Measurements from ENCODE around the gene SHTN1.

SHTN1 gene, protein sequence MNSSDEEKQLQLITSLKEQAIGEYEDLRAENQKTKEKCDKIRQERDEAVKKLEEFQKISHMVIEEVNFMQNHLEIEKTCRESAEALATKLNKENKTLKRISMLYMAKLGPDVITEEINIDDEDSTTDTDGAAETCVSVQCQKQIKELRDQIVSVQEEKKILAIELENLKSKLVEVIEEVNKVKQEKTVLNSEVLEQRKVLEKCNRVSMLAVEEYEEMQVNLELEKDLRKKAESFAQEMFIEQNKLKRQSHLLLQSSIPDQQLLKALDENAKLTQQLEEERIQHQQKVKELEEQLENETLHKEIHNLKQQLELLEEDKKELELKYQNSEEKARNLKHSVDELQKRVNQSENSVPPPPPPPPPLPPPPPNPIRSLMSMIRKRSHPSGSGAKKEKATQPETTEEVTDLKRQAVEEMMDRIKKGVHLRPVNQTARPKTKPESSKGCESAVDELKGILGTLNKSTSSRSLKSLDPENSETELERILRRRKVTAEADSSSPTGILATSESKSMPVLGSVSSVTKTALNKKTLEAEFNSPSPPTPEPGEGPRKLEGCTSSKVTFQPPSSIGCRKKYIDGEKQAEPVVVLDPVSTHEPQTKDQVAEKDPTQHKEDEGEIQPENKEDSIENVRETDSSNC

DNA sequence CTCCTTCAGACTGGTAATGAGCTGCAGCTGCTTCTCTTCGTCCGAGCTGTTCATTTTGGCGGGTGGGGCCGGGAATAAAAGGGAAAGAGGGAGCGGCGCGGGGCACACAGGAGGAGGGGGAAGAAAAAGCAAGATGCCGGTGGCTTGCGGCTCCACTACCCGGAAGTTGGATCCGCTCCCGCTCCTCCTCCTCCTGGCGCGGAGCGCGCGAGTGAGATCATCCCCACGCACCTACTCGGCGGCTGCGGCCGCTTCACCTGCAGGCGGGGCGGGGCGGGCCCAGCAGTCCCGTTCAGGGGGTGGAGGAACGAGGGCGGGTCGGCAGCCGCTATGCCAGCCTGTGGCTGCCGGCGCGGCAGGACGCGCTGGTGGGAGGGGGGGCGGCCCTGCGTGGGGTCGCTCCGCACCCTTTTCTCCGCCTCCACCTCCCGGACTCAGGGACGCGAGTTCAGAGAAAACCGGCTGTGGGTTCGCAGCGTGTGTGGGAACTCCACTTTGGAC, at the start of gene SHTN1:
Gene SHTN1, minus strand, starts transcription at position 162 of the 501 bp plus-strand sequence. Its CDS starts 108 bp downstream, at position 54.
- DNase-seq, result no peak

DNA sequence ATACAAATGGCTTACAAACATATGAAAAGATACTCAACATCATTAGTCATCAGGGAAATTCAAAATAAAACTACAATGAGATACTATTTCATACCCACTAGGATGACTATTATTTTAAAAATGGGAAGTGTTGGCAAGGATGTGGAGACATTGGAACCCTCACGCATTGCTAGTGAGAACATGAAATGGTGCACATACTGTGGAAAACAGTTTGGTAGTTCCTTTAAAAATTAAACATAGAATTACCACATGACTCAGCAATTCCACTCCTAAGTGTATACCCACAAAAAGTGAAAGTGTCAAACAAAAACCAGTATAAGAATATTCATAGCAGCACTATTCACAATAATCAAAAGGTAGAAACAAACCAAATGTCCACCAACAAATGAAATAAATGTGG, 48.5 kb upstream of the SHTN1 start:
- DNase-seq, result no peak

DNA sequence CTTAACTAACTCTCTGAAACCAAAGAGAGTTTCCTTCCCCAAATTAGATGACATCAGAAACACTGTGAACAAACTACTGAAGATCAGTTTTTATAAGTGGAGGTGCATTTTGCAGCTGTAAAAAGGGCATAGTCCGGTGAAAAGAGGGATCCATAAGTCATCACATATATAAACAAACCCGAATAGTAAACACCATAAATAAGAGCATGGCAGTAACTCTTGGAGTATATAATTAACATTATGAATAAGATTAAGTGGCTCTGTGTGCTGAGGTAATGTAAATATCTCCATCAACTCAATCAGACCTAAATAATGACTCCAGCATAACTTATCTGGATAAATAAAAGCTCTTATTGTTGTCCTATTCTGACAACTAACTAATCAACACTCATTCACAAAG, 43.0 kb upstream of the SHTN1 start:
- DNase-seq, result no peak

DNA sequence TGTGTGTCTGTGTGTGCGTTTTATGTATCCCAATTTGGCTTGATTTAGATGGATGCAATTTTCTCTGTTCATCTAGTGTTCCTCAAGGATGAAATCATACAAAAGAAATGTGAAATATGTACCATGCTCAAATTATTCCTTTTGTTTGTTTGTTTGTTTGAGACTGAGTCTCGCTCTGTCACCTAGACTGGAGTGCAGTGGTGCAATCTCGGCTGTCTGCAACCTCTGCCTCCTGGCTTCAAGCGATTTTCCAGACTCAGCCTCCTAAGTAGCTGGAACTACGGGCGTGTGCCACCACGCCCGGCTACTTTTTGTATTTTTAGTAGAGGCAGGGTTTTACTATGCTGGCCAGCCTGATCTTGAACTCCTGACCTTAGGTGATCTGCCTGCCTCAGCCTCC, 11.3 kb upstream of the SHTN1 start:
- DNase-seq, result no peak

DNA sequence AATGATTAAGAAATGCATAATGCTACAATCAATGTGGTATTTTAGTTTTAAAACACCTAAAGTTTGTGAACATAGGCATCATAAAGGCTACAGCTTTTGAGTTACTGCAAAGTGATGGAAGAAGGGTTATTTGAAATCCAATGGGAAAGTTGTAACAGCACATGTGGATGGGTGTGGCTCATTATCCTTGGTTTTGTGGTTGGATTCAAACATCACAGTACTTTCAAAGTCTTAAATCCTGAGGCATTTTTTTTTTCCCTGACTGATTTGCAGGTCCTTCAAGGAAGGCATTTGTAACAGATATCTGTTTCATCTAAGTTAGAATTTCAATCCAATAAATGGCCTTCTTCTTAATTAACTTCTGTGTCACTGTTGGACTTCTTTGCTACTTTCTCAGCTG, 9.8 kb upstream of the SHTN1 start:
- no peak for DNase-seq

DNA sequence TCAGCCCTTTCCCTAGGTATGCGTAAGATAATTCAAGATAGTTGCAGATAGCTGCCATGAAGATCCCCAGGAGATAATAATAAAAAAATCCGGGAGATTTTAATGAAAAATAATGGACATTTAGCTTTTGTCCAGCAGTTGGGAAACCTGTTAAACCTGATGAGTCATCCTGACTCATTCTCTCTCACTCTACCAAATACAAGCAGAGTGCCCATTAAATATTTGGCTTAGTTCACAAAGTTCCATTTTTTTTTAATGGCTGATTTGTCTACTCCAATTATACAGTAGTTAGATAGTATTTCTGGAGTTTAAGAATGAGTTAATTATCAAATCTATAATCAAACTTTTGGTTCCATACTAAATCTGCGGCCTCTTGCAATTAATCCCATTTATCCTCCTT, 2.1 kb upstream of the SHTN1 start:
- no peak for DNase-seq

DNA sequence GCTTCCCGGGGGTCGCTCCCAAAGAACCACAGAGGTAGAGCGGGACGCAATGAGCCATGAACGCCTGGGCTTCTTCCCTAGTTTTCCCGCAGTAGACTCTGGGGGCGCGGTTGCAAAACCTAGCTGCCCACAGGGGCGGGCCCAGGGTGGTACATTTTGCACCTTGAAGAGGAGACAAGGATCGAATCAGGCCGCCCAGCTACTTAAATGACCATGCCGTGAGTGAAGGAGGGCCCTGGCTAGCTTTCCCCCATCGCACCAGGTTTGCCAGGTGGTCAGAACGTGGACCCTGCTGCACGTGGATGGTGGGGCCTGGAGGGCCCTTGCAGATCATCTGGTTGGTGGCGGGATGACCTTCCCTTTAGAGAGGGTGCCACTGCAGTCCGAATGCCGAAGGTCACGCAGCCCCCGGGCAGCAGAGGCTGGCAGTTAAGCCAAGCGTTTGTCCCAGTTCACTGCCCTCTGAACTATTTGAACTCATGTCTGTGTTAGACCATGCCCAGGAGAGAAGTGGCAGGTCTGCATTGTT, 604 bp upstream of the SHTN1 start:
- no peak for DNase-seq

DNA sequence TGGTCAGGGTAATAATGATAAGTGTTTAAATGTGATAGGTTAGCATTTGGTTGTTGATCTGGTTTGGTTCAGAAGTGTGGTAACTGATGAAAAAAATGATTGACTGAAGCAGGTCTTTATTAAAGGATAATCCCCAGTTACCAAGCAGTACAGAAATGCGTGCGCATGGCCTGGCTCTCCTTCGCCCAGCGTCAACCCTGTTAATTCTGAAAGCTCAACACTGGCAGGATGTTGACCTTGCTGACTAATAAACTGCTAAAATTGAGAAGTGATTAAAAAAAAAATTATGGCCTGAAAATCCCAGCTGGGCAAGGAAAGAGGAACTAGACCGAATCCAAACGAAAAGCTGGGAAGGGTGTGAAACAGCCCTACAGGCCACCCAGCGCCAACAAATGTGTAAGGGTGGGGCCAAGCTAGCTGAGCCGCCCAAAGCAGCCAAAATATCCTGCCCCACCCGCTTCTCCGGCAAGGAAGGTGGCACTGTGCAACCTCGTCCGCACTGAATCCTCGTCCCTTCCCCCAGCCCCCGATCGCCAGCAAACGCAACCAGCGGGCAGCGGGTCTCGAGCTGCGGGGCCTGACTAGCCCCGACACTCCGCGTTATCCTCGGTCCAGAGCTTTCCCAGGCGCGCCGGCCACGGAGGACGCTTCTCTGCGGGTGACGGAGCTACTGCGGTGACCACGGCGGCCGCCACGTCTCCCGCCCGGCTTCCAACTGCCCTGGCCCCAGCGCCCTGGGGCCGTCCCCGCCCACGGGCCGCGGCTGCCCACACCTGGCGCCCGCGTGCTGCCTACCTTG, 561 bp downstream of the SHTN1 start:
- DNase-seq, result no peak

DNA sequence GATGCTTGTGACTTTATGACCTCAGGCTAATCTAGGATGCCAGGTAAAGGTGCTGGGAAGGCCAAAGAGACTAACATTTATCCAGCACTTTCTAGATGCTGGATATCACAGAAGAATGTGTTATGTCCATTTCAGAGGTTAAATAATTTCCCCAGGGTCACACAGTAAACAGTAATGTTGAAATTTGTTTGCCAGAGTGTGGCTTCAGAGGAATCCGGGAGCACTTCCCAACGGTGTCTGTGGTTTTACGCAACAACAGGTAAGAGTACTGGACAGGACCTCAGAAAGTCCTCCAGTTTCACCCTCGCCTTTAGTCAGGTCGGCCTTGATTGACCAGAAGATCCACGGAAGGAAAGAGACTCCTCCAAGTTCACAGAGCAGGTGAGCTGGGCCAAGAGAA, 1.7 kb downstream of the SHTN1 start:
- no peak for DNase-seq

DNA sequence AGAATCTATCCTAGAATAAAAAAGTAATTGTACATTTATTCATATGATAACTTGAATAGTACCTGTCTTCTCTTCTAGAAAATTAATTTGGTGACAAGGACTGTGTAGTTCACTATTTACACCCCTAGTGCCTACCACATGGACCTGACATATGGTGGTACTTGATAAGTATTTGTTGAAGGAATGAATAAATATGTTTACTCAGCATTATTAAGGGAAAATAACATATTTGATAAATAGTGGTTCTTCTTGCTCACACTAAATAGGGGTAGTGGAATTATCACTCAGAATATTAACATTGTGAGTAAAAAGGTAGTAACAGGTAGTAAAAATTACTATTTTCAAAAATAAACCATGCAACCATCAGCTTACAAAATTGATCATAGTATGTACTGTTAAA, 2.8 kb downstream of the SHTN1 start:
- DNase-seq, result no peak

DNA sequence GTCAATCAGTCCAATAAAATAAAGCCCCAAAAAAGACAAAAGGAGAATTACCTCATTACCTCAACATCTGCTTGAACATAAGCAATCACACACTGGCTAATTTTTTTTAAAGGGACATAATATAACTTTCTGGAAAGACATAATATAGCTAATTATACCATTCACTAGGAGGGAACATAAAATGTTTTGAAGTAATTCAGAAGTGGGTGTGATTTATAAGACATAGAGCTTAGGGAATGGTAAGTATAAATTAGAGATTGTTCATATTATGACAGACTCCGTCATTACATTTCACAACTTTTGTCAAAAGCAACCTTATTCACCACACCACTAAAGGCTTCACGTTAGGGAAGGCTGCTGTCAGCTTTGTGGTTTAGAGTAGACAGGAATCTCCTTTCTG, 3.8 kb downstream of the SHTN1 start:
- no peak for DNase-seq

DNA sequence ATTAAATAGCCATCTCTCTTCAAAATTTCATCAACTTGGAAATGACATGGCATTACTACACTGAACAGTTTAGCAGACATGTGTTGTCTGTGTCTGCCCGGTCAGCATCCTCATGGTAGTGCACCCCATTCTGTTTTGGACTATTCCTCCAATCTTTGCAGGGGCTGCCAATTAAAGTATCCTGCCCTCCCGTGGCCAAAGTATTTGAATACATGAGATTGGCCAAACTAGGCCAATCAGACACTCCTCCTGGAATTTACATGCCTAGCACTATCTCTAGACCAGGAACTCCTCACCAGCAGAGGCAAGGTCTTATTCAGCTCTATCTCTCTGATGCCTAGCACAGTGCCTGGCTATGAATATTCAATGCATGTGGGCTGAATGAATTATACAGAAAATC, 4.4 kb downstream of the SHTN1 start:
- no peak for DNase-seq

DNA sequence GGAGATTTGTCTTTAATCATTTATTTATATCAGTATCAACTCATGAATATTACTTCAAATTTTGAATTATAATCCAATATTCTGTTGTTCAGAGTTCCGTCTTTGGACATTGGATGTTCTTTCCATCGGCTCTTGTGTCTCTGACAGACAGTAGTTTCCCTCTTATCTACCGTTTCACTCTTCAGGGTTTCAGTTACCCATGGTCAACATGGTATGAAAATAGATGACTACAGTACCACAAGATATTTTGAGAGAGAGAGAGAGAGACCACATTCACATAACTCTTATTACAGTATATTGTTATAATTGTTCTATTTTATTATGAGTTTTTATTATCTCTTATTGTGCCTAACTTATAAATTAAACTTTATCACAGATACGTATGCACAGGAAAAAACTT, 6.8 kb downstream of the SHTN1 start:
- DNase-seq, result no peak

DNA sequence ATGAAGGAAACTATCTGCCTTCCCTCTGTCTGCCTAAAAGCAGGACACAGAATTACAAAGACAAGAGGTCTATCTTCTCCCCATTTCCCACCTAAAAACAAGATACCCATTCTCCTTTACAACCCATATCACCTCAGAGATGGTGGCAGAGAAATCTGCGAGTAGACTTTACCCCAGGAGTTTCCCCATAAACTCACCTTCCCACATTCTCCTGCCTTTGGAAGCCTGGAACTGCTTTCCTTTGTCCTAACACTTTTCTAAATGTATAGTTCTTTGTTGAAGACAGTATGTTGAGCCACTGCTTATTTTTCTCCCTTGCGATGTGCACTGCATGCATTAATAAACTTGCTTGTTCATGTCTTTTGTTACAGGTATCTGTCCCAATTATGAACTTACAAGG, 8.0 kb downstream of the SHTN1 start:
- DNase-seq, result no peak

DNA sequence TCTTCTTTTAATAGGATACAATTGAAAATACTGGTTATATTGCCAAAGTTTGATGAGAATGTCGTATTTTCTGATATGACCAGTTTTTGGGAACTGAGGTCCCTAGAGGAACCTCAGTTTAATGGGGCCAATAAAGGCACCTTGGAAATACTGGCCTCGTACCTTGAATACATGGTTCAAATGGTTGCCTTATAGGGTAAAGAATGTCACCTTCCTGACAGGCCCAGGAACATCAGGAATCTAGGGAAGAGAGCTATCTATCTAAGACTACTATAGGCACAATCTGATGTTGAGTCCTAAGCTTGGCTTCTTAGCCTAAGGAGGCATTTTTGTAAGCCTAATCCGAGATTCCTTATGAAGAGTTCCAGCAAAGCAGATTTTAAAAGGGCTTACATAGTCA, 9.3 kb downstream of the SHTN1 start:
- DNase-seq, result no peak

DNA sequence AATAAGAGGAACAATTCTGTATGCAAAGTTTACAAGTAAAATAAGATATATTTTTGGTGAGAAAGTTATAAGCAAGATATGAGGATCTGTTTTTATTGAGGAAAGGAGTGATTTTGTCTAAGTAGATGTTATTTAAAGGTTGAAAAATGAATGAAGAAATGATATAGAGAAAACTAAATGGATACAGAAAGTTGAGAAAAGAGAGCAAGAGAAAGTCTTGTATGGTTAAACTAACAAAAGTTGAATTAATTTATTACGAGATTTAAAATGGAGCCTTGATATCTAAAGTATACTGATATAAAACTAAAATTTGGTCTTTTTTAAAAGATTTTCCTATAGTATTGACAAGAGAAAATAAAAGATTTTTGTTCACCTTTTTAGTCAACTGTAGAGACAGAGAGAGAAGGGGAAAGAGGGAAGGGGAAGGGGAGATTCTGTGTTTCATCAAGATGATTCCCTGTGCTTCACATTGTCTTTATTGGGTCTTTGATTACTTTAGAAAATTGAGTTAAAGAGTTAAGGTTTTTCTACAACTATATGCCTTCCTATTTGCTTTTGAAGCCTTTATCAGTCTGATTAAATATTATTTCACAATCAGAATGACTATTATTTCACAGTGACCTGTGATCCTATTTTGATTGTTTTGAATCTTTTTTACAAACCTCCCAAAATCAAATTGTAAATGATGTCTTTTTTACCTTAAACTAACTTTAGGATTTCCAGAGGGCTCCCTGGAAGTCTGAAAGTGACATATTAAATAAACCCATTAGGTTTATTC, 10.7 kb downstream of the SHTN1 start:
- DNase-seq, result no peak

DNA sequence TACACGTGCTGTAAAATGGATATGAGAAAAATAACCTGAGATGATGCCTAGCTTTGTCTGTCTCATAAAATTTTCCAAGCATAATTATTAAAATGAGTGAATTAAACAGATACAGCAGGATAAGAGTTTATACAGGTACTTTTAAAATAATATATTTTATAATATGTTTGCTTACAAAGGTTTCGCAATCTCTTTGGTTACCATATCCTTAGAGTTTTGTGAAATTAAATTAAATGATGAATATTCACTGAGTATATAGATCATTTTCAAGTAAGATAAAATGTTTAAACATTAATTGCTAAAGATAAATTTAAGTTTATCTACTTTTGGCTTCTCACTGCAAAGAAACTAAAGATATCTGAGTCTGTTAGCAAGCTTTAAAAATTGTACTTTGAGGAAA, 11.4 kb downstream of the SHTN1 start:
- no peak for DNase-seq

DNA sequence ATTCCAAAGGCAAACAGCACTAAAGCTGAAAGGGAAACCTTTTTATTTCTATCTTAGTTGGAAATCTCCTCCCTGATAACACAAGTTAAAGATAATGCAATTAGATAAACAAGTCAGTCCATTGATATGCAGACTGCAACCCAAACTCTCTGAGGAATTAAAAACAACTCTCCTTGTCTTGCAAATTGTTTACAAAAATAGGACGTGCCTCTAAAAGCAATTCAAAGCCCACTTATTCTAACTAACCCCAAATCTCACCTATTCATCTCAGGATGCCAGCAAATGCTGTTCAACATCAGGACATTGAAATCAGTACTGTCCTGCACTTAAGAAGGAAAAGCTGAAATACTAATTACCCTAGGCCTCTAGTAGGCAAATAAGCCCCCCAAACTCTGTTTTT, 12.8 kb downstream of the SHTN1 start:
- DNase-seq, result no peak

DNA sequence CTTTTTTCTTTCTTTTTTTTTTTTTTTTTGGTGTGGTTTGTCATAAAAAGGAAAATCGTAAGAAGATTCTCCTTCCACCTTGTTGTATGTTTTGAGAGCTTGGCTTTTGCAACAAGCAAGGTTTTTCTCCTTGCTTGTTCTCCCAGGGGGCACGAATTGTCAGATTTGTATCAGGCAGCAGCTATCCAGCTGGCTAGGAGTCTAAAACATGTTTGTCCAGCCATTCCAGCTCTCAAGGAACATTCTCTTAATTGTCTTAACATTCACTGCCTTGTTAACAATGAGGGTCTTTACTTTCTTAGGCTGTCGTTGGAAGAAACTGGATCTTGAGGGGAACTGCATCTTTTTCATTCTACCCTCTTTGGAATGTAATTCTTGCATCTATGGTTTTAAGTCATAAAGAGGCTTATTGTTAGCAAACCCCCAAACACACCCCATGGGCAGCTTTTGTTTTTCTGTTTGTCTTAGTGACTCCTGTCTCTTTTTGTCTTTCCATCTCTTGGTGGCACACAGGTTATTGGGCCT, 14.6 kb downstream of the SHTN1 start:
- no peak for DNase-seq

DNA sequence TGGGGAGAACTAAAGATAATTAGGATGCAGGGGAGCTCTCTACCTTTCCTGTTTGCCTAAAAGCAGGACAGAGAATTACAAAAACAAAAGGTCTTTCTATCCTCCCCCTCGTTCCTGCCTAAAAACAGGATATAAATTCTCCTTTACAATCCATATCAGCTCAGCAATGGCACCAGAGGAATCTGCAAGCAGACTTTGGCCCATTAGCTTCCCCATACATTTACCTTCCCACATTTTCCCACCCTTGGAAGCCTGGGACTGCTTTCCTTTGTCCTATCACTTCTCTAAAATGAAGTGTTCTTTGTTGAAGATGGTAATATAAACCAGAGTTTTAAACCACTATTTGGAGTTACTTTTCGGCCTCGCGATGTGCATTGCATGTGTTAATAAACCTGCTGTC, 15.5 kb downstream of the SHTN1 start:
- DNase-seq, result no peak

DNA sequence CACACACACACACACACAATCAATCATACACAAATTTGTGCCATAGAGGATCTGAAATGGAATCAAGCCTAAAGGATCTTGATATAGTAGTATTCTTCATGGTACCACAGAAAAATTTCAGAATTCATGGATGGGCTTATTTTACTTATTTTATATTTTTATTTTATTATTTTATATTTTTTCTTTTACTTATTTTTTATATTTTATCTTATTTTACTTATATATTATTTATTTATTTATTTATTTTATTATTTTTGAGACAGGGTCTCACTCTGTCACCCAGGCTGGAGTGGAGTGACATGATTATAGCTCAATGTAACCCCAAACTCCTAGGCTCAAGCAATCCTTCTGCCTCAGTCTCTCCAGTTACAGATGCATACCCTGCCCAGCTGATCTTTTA, 16.7 kb downstream of the SHTN1 start:
- no peak for DNase-seq

DNA sequence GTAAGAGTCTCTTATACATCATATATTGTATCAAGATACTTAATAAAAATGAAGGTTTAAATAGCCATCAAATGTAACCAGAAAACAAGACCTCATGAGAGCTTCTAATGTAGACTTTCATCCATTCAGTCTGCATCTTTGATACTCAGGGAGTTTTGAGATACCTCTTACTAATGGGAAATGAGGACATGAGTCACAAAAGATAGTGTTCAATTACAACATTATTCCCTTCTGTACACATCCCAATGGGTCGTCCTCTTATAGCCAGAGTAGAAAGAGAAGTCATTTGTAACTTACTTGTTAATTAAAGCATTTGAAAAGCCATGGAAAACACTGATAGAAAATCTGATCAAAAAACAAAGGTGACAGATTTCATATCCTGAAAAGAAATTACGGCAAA, 19.4 kb downstream of the SHTN1 start:
- DNase-seq, result no peak

Measured in Kasumi-1 (cell line).